ENCODE results near the gene GNG12.

GNG12 gene

GRCh38 chr1:67696708-67697107, 136.6 kb downstream of the GNG12 start:
- DNase-seq = no peak

DNA sequence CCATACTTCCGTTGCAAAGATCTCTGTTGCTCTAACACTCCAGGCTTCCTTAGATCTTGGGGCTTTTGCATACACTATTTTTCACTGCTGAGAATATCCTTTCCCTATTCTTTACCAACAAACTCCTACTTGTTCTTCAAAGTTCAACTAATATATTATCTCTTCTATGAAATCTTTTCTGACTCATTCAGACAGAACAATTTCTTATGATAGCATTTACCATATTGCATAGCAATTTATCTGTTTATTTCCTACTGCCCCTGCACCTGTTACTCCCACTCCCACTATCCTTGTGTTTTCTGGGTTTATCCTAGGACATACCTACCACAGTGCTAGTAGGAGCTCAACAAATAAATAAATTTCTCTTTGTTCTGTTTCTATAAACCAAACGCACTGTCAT, 137.3 kb downstream of the GNG12 start:
- no peak for DNase-seq

GRCh38 chr1:67691712-67692111, 141.6 kb downstream of the GNG12 start:
- DNase-seq = no peak

DNA sequence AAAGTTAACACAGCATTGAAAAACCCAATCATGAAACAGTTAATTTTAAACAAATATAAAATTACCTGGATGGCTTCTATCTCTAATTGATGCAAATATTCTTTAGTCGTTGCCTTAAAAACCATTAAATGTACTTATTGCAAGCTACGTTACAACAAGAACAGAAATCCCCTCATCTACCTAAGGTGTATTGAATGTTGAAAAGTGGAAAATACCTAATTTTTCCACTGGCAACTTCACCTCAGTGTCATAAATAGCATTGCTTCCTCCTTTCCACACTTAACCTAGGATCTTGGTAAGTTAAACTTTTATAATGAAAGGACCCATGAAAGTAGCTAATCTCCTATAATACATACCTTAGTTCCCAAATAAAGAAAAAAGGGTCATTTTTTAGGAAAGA, 142.9 kb downstream of the GNG12 start:
- no peak for DNase-seq

DNA sequence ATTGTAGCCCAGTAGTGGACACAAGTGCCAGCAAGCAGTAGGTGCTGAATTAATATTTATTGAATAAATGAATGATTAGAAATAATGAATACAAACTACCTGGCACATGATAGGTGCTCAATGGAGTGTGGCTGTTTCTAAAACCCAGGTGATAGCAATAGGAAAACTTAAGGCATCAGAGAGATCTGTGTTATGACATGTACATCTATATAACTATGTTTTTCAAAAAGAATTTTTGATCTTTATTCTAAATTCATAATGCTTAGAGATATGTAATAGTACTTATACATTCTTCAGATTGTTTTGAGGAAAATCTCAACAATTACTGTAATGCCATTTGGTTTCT, 143.3 kb downstream of the GNG12 start:
- no peak for DNase-seq

DNA sequence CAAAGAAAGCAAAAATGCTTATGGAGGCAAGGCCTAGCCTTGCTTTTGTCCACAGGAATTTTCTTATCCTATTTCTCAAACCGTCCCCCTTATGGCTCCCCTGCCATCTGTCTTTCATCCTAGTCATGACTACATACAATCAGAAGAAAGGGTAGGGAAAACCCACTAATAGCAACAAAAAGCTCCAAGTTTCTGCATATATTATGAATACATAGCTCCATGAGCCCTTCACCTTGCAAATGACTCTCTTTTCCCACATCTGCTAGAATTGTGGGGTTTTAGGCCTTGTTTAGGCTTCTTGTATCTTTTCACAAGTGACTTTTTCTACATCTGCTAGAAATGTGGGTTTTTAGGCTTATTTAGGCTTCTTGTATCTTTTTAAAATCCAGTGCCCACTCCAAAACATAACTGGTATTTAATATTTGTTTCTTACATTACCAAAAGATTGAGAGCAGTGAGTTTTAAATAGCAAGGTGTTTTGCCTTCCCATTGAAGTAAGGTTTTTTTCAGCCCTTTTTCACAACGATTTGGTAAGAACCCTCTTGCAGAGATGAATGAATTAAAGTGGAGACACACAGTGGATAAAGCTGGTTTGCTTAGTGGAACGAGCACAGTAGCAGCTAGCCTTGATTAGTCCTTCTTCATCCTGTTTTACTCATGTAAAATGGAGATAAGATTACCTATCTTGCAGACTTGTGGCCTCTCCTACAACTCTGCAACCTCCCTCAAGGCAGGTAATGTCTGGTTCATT, 143.8 kb downstream of the GNG12 start:
- no peak for DNase-seq

DNA sequence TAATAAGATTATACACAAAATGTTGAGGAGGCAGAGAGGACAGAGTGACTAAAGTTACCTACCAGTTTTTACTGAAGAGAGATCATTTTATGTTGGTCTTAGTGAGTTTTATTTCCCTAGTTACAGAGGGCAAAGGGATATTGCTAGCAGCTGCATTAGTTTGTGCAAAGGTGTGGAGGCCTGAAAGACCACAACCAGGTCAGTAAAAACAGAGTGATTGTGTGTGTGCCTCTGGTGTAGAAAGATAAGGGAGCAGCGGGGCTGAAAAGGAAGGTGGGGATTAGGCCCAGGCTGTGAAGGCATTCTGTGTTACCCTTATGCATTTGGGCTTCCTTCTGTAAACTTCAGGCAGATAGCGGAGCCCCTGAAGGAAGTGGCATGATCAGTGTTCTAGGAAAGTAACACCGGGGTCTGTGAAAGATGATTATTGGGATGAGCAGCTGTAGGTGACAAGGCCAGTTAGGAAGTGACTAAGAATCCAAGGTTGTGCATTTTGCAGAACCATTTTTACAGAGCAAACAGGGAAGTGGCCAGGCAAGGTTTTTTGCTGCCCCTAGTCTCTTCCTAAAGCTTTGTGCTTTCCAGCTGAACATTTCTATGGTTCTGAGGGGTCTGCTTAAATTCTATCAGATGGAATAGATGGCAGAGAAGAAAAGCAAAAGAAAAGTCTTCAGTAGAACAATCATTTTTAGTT, 144.6 kb downstream of the GNG12 start:
- DNase-seq = peak; percentile 28

GRCh38 chr1:67687649-67688048, 145.6 kb downstream of the GNG12 start:
- no peak for DNase-seq

DNA sequence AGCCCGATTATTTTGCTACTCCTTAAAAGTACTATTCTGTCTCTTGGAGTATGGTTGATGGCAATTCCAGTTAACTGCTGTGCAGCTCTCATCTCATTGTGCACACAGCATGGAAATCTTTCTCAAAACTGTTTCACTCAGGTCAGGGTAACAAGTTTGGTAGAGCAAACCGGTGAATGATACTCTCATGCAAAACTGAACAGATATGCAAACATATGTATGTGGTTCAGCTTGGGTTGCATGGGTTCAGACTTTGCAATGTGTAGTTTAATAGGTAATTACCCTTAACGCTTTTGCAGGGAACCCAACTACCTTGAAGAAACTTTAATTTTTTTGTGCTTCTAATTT, 146.1 kb downstream of the GNG12 start:
- no peak for DNase-seq

DNA sequence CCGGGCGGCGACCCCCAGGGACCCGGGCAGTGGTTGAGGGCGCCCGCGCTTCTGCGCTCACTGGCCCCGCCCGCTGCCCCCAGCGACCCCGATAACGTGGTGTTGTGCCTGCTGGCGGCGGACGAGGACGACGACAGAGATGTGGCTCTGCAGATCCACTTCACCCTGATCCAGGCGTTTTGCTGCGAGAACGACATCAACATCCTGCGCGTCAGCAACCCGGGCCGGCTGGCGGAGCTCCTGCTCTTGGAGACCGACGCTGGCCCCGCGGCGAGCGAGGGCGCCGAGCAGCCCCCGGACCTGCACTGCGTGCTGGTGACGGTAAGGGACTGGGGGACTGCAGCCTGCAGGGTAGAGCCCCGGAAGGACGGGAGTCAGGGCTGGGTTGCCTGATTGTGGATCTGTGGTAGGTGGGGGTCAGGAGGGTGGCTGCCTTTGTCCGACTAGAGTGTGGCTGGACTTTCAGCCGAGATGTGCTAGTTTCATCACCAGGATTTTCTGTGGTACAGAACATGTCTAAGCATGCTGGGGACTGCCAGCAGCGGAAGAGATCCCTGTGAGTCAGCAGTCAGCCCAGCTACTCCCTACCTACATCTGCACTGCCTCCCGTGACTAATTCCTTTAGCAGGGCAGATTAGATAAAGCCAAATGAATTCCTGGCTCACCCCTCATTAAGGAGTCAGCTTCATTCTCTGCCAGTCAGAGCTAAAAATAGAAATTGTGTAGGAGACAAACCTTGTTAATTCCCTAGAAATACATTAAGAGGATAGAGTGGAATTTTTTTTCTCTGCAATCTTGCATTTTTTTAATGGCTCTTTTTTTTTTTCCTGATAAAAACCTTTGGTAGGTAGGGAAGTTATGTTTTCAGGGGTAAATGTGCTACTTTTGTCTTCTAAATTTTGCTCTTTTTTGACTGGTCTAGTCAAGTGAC, 146.7 kb downstream of the GNG12 start:
- peak; percentile 88 for DNase-seq

DNA sequence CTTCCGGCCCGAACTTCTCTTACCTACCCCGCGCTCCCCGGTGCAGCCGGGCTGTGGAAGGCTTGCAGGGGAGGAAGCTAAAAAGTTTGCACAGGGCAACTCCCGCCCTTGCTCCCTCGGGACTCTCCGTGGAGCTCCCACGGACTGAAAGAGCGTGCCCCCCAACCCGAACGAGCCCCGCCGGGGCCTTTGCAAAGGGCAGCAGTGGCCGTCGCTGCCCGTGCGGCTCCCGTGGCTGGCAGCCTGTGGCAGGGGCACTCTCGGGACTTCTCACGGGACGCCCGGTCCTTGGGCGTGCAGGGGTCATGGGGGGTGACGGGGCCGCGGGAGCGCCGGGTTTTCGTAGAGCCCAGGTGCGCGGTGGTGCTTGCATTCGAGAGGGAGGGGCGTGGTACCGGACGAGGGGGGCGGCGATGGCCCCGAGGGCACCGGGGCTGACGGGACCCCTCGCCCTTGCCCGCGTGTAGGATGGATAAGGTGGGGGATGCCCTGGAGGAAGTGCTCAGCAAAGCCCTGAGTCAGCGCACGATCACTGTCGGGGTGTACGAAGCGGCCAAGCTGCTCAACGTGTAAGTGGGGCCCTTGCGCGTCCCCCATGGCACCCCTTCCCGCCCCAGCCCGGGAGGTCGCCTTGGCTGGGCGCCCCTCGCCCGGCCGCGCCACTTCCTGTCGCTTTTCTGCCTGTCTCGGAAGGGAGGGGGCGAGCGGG, 147.6 kb downstream of the GNG12 start:
- DNase-seq = no peak

DNA sequence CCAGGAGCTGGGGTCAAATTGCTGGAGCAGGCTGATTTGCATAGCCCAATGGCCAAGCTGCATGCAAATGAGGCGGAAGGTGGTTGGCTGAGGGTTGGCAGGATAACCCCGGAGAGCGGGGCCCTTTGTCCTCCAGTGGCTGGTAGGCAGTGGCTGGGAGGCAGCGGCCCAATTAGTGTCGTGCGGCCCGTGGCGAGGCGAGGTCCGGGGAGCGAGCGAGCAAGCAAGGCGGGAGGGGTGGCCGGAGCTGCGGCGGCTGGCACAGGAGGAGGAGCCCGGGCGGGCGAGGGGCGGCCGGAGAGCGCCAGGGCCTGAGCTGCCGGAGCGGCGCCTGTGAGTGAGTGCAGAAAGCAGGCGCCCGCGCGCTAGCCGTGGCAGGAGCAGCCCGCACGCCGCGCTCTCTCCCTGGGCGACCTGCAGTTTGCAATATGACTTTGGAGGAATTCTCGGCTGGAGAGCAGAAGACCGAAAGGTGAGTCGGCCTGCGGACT, 148.2 kb downstream of the GNG12 start, which contains the start of gene GADD45A:
TSS of gene GADD45A (plus strand) at position 135 of the 491 bp plus-strand sequence. CDS start at position 429, 294 bp downstream.
- peak; percentile 98 for DNase-seq

DNA sequence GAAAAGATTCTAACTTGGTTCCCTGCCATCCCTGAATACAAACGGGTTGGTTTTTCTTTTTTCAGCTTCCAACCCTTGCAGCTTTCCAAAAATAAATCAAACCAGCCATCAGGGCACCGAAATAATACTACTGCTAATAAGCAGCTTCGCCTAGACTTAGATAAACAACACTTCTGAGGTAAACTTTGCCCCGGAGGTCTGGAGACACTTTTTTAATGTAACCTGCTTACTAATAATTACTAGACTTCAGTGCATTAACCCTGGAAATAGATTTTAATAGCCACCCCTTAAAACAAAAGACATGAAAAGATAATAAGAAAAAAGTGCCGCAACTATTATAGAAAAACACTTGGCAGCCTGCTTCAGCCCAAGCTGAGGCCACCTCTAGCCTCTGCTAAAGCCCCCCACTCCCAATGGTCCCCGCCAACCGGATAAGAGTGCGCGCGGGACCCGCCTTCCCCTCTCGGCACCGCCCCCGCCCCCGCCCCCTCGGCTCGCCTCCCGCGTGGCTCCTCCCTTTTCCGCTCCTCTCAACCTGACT, 148.7 kb downstream of the GNG12 start:
- DNase-seq = no peak

GRCh38 chr1:67683766-67684525, 149.3 kb downstream of the GNG12 start:
- DNase-seq = peak; percentile 46

DNA sequence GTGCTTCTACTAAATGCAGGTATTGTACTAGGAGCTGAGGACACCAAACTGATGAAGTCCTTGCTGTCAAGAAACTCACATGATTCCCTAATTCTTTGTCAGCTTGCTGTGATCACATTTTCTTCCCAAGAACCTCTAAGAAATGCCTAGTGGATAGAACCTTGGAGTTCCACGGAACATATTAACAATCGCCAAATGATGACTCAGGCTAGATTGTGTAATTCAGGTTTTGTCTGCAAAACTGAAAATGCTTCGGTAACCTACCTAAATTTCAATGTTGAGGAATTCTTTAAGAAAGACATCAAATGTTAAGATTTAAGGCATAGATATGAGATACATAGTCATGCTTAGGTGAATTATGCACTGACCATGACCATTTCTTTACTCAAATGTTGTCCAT, 150.0 kb downstream of the GNG12 start:
- DNase-seq = no peak

GRCh38 chr1:67682659-67683197, 150.5 kb downstream of the GNG12 start:
- no peak for DNase-seq

- no peak for DNase-seq
Observed at GRCh38 chr1:67680486-67680885, 152.8 kb downstream of the GNG12 start.

- DNase-seq = no peak
Observed at GRCh38 chr1:67679691-67680090, 153.6 kb downstream of the GNG12 start.

DNA sequence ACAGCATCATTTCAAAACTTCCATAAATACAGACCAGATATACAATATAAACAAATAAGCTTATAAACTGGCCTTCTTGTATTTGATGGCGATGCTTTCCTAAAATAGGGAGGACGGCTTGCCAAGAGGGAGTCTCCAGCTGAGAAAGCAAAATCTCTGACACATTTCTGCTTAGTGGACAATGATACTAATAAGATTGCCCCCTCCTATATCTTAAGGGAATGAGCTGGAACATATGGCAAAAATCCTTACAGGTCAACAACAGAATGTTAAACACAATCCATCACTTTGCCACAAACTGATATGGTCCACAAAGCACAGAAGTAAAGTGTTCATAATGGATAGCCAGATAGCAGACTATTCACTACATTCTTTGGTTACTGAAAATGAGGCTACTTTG, 155.3 kb downstream of the GNG12 start:
- DNase-seq = no peak

GRCh38 chr1:67677408-67677807, 155.9 kb downstream of the GNG12 start:
- DNase-seq = peak; percentile 10

GRCh38 chr1:67676946-67677345, 156.3 kb downstream of the GNG12 start:
- DNase-seq = peak; percentile 30
